Activated CD8-positive, alpha-beta memory T cell treated with anti-CD3 and anti-CD28 coated beads, Interleukin-2, amount 50 U/mL, for 4 hours (primary cell): ENCODE measurements around the gene SYNPO.

ENCODE experiments used
- DNase-seq: peaks from one replicate; pipeline ENCODE4 v3.0.0-alpha.2; 2020

Gene SYNPO

DNA sequence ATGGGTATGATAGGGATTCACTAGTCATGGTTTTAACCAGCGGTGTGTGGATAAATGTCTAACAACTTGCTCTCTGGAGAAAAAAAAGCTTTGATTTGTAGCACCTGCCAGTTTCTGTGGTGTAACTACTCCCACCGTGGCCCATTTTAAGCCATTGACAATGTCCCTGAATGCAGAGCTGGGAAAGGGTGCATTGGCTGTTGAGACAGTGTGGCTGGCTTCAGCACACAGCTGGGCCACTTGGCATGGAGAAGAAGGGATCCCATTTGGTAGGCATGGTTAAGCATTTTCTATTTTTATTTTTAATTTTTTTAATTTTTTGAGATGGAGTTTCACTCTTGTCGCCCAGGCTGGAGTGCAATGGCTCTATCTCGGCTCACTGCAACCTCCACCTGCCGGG lies 31.5 kb upstream of the SYNPO start:
- no peak for DNase-seq

DNA sequence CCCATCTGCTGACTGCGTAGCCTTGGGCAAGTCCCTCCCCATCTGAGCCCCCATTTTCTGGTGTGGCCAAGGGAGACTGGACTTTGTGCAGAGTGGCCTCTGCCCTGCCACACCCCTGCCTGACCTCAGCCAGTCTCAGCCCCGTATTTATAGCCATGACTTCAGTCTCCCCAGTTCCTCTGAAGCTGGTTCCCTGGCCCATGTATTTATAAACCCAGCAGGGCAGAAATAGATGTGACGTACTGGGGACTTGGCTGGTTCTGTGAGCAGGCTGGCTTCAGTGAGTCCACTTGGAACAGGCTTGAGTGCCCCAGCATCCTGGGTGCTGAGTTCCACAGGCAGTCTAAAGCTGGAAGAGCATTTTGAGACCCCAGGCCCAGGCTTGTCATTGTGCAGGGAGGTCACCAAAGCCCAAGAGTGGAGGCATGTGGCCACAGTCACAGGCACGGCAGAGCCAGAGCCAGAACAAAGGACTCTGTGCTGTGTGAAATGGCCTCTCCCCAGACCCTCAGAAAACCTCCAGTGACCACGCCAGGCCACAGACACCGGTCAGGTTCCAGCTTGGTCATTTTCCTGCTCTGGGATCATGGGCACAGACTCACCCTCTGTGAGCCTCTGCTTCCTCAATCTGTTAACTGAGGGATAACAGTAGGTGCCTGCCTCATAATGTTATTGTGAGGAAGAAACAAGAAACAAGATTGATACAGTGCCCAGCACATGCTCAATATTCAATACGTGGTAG lies 30.4 kb upstream of the SYNPO start:
- DNase-seq = no peak

DNA sequence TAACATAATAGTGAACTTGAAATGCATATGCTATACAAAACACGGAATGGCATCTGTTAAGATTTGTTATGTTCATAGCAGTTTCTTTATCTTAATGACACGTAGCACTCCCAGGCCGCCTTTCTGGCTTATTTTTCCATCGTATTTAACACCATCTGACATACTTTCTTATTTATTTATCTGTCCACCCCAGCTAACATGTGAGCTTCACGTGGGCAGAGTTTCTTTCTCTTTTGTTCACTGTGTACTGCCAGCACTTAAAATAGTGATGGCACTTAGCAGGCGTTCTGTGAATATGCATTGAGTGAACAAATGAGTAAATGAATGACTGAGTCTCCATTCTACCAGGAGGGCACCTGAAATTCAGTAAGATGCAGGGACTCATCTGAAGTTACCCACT lies 29.4 kb upstream of the SYNPO start:
- no peak for DNase-seq

DNA sequence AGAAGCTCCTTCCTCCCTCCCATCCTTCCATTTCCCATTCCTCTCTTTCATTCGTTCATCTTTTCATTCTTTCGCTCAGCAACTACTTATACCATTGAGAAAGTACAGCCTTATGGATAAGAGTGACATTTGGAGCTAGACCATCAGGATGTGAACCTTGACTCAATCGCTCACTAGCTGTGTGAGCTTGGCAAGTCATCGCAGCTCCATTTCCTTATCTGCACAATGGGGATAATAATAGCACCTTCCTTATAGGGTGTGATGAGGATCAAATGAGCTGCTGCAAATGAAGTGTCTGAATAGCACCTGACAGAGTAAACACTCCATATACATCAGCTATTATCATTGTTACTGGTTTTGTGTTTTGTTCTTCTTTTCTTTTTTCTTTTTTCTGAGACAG lies 28.1 kb upstream of the SYNPO start:
- DNase-seq = no peak

DNA sequence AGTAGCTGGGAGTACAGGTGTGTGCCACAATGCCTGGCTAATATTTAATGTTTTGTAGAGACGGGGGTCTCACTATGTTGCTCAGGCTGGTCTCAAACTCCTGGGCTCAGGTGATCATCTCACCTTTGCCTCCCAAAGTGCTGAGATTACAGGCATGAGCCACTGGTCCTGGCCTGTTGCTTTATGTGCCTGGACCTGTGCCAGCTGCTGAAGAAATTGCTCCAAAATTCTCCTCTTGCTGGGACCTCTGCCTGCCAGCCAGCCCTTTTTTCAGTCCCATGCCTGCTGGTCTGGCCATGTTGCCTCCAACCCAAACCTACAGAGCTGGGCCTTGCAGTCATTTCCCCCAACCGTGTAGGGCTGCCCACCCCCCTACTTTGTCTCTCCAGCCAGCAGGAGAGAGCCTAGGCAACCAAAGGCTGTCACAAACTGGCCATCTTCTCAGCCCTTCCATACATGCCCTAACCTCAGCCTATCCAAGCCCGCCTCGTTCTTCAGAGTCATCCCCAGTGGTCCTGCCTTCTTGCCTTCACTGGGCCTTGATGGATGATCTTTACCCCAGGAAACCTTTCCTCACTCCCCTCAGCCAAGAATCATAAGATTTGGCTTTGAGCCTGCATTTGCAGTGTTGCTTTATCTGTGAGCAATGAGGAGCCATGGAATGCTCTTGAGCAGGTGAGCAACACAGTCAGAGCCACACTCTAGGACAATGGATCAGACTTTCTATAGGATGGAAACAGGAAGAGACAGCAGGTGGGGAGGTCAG lies 27.4 kb upstream of the SYNPO start:
- no peak for DNase-seq

DNA sequence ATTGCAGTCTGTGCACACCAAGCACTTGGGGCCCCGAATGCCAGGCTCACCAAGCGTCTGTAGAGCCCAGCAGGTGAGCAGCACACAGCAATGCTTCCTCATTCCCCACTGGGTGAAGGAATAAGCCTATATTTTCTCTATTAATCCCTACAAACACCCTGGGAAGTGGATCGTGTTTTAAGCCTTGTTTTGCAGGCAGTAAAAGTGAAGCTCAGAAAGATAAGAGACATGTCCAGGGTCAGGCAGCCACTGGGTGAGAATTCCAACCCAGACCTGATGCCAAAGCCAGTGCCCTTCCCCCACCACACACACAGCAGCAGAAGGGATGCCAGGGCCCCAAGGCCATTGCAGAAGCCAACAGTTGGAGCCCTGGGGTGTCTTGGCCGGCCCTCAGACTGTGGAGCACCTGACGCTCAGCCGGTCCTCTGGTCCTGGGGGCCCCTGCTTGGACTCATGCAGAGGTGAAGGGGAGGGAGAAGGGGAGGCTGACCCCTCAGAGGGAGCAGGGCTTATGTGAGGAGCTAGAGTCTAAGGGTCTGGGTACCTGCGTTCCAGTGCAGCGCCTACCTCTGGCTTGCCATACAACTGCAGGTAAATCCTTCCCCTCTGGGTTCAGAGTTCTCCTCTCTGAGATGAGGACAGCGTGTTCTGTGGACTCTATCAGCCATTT lies 26.3 kb upstream of the SYNPO start:
- DNase-seq = no peak

DNA sequence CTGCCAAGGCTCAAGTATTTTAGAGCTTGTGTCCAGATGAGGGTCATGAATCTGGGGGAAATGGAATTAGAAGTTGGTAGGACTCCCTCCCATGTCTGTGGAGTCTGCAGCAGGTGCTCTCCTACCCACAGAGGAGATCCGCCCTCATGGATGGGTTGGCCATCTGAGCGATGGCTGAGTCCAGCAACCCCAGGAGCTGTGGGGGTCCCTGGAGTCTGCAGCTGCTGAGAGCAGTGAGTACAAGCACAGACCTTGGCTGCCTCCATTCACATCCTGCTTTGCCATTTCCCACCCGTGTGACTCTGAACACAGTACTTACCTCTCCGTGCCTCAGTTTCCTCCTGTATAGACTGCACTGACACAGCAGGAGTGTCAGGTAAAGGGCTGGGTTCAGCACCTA lies 25.8 kb upstream of the SYNPO start:
- DNase-seq = no peak

DNA sequence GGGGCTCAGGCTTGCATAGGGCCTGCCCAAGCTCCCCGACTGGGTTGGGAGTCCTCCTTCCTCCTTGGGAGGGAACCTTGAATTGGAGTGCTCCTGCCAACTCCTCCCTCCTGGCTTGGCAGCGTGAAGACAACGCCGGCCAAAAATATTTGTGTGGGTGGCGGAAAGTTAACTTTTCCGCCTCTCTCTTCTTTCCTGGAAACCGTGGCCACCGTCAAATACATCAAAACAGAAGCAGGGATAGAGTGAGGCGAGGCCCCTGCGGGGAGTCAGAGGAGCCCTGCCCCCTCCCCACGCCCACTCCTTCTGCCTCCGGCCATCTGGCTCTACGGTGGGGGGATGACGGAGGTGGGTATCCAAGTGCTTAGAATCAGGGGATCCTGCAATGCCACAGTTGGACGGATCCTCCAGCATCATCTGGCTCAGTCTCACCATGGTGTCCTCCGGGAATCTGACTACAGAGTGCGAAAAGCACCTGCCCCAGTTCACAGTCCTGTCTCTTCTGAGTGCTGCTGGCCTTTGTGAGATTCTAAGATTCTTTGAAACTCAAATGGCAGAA lies 25.2 kb upstream of the SYNPO start:
- DNase-seq = no peak

DNA sequence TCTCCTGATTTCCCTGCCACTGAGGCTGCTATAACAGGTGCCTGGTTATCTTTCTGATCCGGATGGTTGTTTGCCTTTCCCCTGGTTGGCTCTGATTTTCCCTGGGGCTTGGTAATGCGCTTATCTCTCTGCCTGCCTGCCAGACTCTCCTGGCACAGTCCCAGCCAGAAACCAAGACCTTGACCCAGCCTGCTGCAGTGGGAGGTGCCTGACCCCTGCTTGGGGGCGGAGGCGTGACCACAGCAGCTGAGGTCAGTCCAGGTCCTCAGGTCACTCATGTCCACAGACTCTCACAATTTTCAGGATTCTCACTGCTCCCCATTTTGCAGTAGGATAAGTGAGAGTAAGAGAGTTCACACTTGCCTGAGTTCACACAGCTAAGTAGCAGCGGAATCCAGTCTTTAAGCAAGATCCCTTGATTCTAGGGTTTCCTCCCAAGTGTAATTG lies 24.4 kb upstream of the SYNPO start:
- no peak for DNase-seq

DNA sequence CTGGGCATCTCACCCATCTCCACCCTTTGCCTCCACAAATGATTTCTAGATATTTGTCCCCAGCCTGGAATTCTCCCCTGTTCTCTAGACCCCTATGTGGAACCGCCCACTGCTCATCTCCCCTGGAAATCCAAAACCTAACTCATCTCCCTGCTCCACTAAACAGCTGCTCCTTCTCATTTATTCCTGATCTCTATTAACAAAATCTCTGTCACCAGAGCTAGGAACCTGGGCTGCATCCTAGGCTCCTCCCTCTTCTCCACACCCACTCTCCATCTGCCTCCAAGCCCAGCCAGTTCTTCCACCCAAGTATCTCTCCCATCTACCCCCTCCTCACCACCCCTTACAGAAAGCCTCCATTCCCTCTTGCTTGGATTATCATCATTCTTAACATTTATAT lies 24.0 kb upstream of the SYNPO start:
- DNase-seq = no peak

DNA sequence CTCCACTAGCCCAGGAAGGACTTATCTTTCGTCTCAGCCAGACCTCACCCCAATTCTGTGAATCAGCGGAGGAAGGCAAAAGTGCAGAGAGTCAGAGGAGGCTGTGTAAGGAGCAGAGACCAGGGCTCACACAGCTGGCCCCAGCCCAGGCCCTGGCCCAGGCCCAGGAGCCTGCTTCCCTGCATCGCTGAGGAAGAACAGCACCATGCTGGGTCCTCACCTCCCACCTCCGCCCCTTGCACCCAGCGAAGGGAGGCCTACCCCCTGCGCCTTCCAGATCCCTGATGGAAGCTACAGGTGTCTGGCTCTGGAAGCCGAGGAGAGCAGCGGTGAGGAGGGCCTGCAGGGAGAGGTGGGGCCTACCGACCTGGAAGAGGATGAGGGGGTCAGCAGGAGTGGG lies 22.3 kb upstream of the SYNPO start:
- no peak for DNase-seq

DNA sequence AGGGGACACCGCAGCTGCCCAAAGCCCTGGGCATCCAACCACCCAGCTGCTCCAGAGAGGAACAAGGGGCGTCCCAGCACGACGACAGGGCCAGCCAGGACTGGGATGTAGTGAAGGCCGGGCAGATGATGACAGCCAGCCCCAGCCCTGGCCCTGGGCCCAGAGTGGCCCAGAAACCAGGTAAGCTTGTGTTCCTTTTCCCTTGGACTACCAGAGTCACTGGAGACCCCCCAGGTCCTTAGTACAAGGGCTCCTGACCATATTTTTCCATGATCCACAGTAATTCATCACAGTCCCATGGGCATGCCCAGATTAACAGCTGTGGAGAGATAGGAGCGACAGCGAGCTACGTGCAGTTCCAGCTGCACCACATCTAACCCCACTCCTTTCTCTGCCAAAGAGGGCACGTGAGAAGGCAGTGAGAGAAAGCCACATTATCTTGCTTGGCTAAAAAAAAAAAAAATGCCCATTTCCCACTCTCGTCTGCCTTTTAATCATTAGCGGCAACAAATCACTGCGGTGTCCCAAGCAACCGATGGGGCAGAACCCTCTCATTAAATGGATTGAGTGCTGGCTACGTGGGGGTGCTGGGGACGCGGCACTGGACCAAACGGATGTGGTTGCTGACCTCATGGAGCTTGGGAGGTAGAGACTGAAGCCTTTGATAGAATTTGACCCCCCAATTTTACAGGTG lies 21.7 kb upstream of the SYNPO start:
- DNase-seq = no peak

DNA sequence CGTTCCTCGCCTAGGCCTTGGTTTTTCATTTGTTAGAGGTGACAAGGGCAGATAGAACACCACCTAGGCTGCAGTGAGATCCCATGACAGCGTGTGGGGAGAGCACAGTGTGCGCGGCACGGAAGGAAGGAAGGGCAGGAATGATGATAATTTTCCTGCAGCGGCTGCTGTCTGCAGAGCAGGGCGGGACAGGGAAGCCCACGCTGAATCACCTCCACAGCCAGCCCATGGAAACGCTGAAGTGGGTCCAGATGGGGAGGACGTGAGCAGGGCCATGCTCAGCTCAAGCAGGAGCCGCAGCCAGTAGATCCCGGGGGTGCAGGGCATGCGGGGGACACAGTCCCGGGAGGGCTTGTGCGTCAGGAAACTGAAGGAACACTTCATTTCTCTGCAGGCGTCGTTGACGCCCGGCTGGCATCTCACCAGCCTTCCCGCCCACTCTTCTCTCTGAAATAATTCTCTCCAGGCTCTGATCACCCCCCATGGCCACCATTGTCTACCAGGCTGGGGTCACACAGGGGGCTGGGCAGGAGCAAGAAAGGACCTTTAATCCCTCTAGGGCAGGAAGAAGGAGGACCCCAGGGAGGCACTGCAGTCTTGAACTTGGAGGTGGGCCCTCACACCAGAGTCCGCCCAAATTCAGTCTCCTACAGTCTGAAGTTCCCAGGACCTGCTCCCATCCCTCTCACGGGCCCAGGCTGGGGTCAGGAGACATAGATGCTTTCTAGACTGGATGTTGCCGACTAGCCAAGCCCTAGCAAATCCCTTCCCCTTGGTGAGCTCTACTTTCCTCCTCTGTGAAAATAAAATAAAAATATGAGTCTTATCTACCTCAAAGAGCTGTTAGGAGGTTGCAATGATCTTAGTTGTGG lies 20.9 kb upstream of the SYNPO start:
- no peak for DNase-seq

DNA sequence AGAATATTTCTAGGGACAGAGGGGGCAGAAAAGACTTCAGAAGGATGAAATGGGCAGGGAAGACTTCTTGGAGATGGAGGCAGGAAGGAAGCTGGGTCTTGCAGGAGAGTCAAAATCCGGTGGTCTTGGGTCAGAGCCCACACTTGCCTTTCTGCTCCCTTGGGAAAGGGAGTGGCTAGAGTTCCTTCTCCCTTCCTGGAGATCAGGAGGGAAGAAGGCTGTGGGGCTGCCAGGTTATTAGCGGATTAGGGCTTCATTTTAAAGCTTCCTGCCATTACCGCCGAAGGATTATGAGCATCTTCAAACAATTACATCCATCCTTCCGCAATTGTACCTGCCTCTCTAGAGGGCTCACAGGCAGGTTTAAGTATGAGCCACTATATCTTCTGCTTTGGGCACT lies 19.2 kb upstream of the SYNPO start:
- no peak for DNase-seq

DNA sequence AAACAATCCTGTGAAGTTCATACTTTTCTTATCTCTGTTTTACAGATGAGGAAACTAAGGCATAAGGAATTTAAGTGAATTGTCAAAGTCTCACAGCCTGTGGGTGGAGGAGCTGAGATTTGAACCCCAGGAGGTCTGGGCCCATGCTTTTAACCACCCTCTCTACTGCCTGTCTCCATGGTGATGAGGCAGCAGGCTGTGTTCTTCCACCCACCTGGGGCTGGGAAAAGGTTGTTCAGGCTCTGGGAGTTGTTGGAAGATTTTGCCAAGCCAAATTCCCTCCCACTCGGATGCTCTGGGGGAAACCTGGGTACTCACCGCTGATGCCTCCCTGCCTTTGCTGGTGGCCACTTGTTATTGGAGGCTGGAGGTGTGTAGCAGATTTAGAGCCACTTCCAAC lies 18.3 kb upstream of the SYNPO start:
- DNase-seq = no peak

DNA sequence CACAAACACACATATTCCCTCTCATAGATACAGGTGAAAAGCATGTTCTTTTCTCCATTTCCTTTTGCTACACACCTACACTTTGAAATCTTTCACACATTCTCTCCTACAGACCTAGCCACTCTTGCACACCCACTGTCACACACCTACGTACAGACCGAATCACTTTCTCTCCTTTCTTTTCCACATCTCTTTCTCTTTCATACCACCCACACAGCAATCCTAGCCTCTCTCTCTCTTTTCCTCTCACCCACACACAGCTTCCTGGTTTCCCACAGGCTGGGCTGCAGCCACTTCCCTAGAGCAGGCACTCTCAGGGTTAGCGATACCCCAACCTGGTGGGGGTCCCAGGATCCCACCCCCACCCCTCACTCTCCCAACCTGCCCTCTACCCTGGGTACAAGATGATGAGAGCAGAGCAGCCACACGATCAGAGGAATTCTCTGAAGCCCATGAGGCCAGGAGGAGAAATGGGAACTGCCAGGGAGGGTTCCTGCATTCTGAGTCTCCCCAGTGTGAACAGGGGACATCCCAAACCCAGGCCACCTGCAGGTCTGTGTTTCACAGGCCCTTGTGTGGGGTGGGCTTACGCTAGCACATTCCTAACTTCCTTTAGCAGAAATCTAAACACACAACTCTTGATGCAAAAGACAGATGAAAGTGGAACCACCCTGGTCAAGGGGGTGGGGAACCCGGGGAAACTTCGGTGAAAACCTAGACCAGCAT lies 17.1 kb upstream of the SYNPO start:
- no peak for DNase-seq

DNA sequence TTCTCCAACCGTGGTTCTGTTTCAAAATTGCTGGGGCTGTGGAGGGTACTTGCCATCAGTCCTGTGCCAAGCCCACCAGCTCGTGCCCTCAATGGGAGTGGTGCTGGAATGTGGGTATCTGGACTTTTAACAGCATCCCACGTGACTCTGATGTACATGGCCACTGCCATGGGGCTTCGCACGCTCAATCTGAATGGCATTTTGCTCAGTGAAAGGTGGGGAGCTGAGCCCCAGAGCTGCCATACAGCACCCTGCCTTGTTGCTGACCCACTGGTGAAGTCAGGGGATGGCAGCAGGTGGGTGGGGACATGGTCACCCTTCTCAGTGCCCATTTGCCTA lies 16.6 kb upstream of the SYNPO start:
- no peak for DNase-seq

DNA sequence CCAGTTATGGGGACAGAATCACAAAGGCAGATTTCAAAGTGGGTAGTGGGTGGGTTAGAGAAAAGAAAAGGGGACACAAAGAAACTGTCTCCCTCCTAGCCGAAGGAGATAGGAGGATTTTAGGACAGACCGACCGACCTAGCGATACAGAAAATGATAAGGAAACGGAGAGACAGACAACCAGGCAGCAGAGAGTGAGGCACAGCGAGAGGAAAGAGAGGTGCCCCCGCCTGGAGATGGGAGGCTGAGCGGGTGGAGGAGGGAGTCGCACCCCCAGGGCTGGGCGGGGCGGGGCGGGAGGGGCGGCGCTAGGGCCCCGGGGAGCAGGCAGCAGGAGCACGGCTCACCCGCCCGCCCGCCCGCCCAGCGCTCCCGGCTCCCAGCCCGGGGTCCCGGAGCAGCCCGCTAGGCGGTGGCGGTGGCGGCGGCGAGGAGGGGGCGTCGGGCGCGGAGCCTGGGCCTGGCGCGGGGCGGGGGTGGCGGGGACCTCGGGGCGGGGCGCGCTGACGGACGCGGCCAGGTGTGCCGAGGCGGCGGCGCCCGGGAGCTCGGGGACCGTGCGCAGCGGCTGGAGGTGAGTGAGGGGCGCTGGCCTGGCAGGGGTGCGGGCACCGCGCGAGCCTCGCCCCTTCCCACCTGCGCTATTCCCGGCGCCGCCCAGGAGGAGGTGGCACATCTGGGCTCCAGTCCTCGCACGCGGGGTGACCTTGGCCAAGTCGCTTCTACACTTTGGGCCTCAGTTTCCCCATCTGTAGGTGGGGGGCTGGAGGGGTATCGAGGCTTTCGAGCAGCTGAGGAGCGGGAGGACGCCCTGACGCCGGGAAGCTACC lies 15.9 kb upstream of the SYNPO start:
- peak; percentile 22 for DNase-seq

DNA sequence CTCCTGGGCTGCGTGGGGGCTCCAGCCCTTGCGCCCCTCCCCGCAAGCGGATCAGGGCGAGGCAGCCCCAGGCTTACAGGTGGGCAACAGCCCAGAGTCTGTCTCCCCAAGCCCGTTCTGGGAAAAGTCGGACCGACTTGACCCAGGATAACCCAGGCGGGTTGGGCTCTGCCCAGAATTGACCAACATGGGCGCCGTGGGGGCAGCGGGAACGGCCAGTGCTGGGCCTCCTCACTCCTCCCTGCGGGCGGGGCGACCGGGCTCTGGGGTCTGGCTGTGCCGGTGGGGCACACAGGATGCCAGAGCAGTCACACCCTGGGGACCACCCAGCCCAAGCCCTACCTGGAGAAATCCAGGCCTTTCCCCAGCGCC lies 15.3 kb upstream of the SYNPO start:
- DNase-seq = no peak
